Vagina (tissue), 2 donors: ENCODE data around the gene SSTR5.

Source experiments
- CTCF ChIP-seq, 3 experiments: fragments of 450-650 bp in 2 of 3; fragments of 200-600 bp in 1 of 3; sonication (generic) in 1 of 3; IDR thresholded peaks; one replicate each; pipeline ENCODE4 v1.5.1; 2017 to 2019; ENCODE audit warnings: antibody characterized with exemption in 3 of 3, mild to moderate bottlenecking in 2 of 3, moderate library complexity in 2 of 3
- POLR2A ChIP-seq, 2 donors: fragments of 450-650 bp; IDR thresholded peaks; one replicate each; pipeline ENCODE4 v1.6.1; 2017; ENCODE audit warnings: antibody characterized with exemption in 2 of 2, mild to moderate bottlenecking in 2 of 2, moderate library complexity in 2 of 2

DNA sequence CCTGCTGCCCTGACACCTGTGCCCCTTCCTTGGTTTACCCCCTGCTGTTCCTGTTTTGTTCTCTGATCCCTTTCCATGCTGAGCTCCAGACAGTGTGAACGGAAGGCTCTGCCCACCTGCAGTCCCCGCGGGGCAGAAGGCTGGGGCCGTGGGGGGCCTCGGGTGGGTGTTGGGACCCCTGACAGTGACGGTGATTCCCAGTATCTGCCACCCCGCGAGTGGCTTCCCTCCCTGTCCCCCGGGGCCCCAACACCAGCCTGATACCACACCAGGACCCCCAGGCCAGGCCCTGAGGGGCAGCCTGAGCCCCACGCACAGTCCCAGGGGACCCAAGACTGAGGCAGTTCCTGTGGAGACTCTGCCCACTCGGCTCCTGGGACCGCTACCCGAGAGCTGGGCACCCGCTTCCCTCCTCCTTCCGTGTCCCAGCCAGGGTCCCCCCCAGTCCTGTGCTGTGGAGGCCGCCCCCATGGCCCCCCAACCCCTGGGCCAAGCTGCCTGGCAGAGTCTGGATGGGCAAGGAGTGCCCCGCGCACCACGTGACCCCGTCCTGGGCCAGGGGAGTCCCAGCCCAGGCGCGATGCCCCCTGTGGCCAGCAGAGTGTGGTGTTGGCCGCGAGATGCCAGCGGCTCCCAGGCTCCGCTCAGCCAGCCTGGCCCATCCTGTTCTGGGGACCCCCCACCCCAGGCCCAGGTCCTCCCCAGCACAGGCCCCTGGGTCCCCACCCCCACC is 33.5 kb downstream of the SSTR5 start:
- TF ChIP-seq CTCF (IDR thresholded peaks at IDR 0.05) (peak; percentile 28 to 61 (median 44)), POLR2A (IDR thresholded peaks at IDR 0.05) (no peak)
